ENCODE results near the gene PRSS50.

PRSS50 gene

GRCh38 chr3:46669191-46669999 is 48.3 kb downstream of the PRSS50 start:
- H3K9me3 ChIP-seq (ENCODE audit: control insufficient read depth, insufficient read depth, low read length) = no peaks in the 10 kb centered on the region
- H3K79me2 ChIP-seq (ENCODE audit: control insufficient read depth, low read length) = no peaks in the 10 kb centered on the region
- H3K27ac ChIP-seq (ENCODE audit: low read depth, low read length) = no peak overlapping the region
- TF ChIP-seq EZH2phosphoT487 (IDR thresholded peaks at IDR 0.05; ENCODE audit: borderline replicate concordance, low read length) (no peak), CTCF (IDR thresholded peaks at IDR 0.05; ENCODE audit: low read depth, low read length, poor library complexity, severe bottlenecking) (no peak)
- peaks cover 4% of the 10 kb centered on the region; the same call in 1 of the 2 replicates for H3K27me3 ChIP-seq (ENCODE audit: control insufficient read depth, low read length)
- no peaks in the 10 kb centered on the region for H3K4me1 ChIP-seq (ENCODE audit: control insufficient read depth, low read length)
- H3K9me2 ChIP-seq (replicated peaks; ENCODE audit: control insufficient read depth, low read length) = no peaks in the 10 kb centered on the region
- H3K4me3 ChIP-seq (ENCODE audit: low read length) = no peak overlapping the region
- H4K20me1 ChIP-seq (ENCODE audit: control insufficient read depth, insufficient read depth, low read depth, low read length) = no peaks in the 10 kb centered on the region
- no peak overlapping the region for H3K4me2 ChIP-seq (ENCODE audit: low read length)
- H3K36me3 ChIP-seq (ENCODE audit: control insufficient read depth, low read length) = no peaks in the 10 kb centered on the region
- no peaks in the 10 kb centered on the region for H3F3A ChIP-seq (ENCODE audit: control insufficient read depth, insufficient read depth)

GRCh38 chr3:46668591-46668990 is 49.1 kb downstream of the PRSS50 start:
- H3F3A ChIP-seq (ENCODE audit: control insufficient read depth, insufficient read depth) = no peaks in the 10 kb centered on the region
- no peaks in the 10 kb centered on the region for H3K9me3 ChIP-seq (ENCODE audit: control insufficient read depth, insufficient read depth, low read length)
- H3K27me3 ChIP-seq (ENCODE audit: control insufficient read depth, low read length) = 0 out of 2 replicates have a peak, but pooled peaks cover 2% of the 10 kb centered on the region
- H3K79me2 ChIP-seq (ENCODE audit: control insufficient read depth, low read length) = no peaks in the 10 kb centered on the region
- no peaks in the 10 kb centered on the region for H3K4me1 ChIP-seq (ENCODE audit: control insufficient read depth, low read length)
- TF ChIP-seq EZH2phosphoT487 (IDR thresholded peaks at IDR 0.05; ENCODE audit: borderline replicate concordance, low read length) = no peak
- no peak for TF ChIP-seq CTCF (IDR thresholded peaks at IDR 0.05; ENCODE audit: low read depth, low read length, poor library complexity, severe bottlenecking)
- H3K4me2 ChIP-seq (ENCODE audit: low read length) = no peak overlapping the region
- no peaks in the 10 kb centered on the region for H3K36me3 ChIP-seq (ENCODE audit: control insufficient read depth, low read length)
- H3K27ac ChIP-seq (ENCODE audit: low read depth, low read length) = no peak overlapping the region
- no peaks in the 10 kb centered on the region for H3K9me2 ChIP-seq (replicated peaks; ENCODE audit: control insufficient read depth, low read length)
- no peaks in the 10 kb centered on the region for H4K20me1 ChIP-seq (ENCODE audit: control insufficient read depth, insufficient read depth, low read depth, low read length)
- H3K4me3 ChIP-seq (ENCODE audit: low read length) = no peak overlapping the region

- Histone ChIP-seq H3F3A (ENCODE audit: control insufficient read depth, insufficient read depth) (no peaks in the 10 kb centered on the region), H3K4me2 (ENCODE audit: low read length) (no peak overlapping the region), H3K36me3 (ENCODE audit: control insufficient read depth, low read length) (no peaks in the 10 kb centered on the region), H3K27me3 (ENCODE audit: control insufficient read depth, low read length) (no peaks in the 10 kb centered on the region), H3K9me3 (ENCODE audit: control insufficient read depth, insufficient read depth, low read length) (no peaks in the 10 kb centered on the region), H3K9me2 (replicated peaks; ENCODE audit: control insufficient read depth, low read length) (no peaks in the 10 kb centered on the region), H4K20me1 (ENCODE audit: control insufficient read depth, insufficient read depth, low read depth, low read length) (no peaks in the 10 kb centered on the region), H3K79me2 (ENCODE audit: control insufficient read depth, low read length) (no peaks in the 10 kb centered on the region), H3K4me3 (ENCODE audit: low read length) (no peak overlapping the region), H3K4me1 (ENCODE audit: control insufficient read depth, low read length) (no peaks in the 10 kb centered on the region), H3K27ac (ENCODE audit: low read depth, low read length) (no peak overlapping the region)
- TF ChIP-seq EZH2phosphoT487 (IDR thresholded peaks at IDR 0.05; ENCODE audit: borderline replicate concordance, low read length) (no peak), CTCF (IDR thresholded peaks at IDR 0.05; ENCODE audit: low read depth, low read length, poor library complexity, severe bottlenecking) (no peak)
Measured at GRCh38 chr3:46668116-46668515, 49.6 kb downstream of the PRSS50 start.
